Neural progenitor cell (in vitro differentiated cells): ENCODE measurements around the gene VPS8. TPM values are rescaled to one million over a fixed set of nuclear protein-coding genes. Genes with fewer than 3 reads are reported as not detected.

Experiments
- DNase-seq: peaks from one replicate; pipeline ENCODE4 v3.0.0-alpha.2; 2016; ENCODE audit warnings: low spot score
- H2AFZ ChIP-seq: fragments of 200-600 bp; sonication (generic); replicated peaks from 2 replicates; pipeline ENCODE4 v1.6.1; 2016; ENCODE audit warnings: antibody characterized with exemption
- H3F3A ChIP-seq: fragments of 200-600 bp; sonication (generic); 2 replicates; pipeline ENCODE4 v1.6.1; 2016; ENCODE audit warnings: antibody characterized with exemption, low read depth
- H3K27ac ChIP-seq: fragments of 200-600 bp; sonication (generic); 2 replicates; pipeline ENCODE4 v1.5.1; 2016; ENCODE audit warnings: mild to moderate bottlenecking
- H3K27me3 ChIP-seq: fragments of 200-600 bp; sonication (generic); 2 replicates; pipeline ENCODE4 v1.6.1; 2016; ENCODE audit warnings: mild to moderate bottlenecking, moderate library complexity
- H3K36me3 ChIP-seq: fragments of 200-600 bp; sonication (generic); 2 replicates; pipeline ENCODE4 v1.5.1; 2016
- H3K4me1 ChIP-seq: fragments of 200-600 bp; sonication (generic); 2 replicates; pipeline ENCODE4 v1.6.1; 2016; ENCODE audit warnings: mixed run types
- H3K4me2 ChIP-seq: fragments of 200-600 bp; sonication (generic); 2 replicates; pipeline ENCODE4 v1.6.1; 2016
- H3K4me3 ChIP-seq: fragments of 200-600 bp; sonication (generic); 2 replicates; pipeline ENCODE4 v1.5.1; 2016
- H3K79me2 ChIP-seq: fragments of 200-600 bp; sonication (generic); 2 replicates; pipeline ENCODE4 v1.6.1; 2016; ENCODE audit warnings: low read depth
- H3K9ac ChIP-seq: fragments of 200-600 bp; sonication (generic); 2 replicates; pipeline ENCODE4 v1.6.1; 2016
- H3K9me3 ChIP-seq: fragments of 200-600 bp; sonication (generic); 2 replicates; pipeline ENCODE4 v1.5.1; 2016; ENCODE audit warnings: low read depth
- H4K20me1 ChIP-seq: fragments of 200-600 bp; sonication (generic); 2 replicates; pipeline ENCODE4 v1.6.1; 2016; ENCODE audit warnings: low read depth
- H3K27ac Mint-ChIP-seq: 3 replicates; pipeline ENCODE4 v1.8.0; 2021; ENCODE audit warnings: mixed read lengths
- H3K27me3 Mint-ChIP-seq: 2 replicates; pipeline ENCODE4 v1.8.0; 2022; ENCODE audit warnings: low read depth, mild to moderate bottlenecking, inconsistent platforms, moderate library complexity, mixed read lengths; ENCODE audit not compliant: insufficient read depth
- H3K36me3 Mint-ChIP-seq: 3 replicates; pipeline ENCODE4 v1.8.0; 2021; ENCODE audit warnings: mixed read lengths
- H3K4me1 Mint-ChIP-seq: 3 replicates; pipeline ENCODE4 v1.8.0; 2021; ENCODE audit warnings: mixed read lengths
- H3K4me3 Mint-ChIP-seq: 3 replicates; pipeline ENCODE4 v1.8.0; 2021; ENCODE audit warnings: mild to moderate bottlenecking, moderate library complexity, mixed read lengths
- H3K9me3 Mint-ChIP-seq: 3 replicates; pipeline ENCODE4 v1.8.0; 2020; ENCODE audit warnings: mixed read lengths
- CTCF ChIP-seq: fragments of 200-600 bp; sonication (generic); IDR thresholded peaks from 2 replicates; pipeline ENCODE4 v1.5.1; 2017; ENCODE audit warnings: antibody characterized with exemption, mild to moderate bottlenecking
- EZH2 ChIP-seq: fragments of 200-600 bp; sonication (generic); IDR thresholded peaks from 2 replicates; pipeline ENCODE4 v1.6.1; 2017; ENCODE audit warnings: antibody characterized with exemption, mild to moderate bottlenecking, moderate library complexity
- EZH2phosphoT487 ChIP-seq: fragments of 200-600 bp; sonication (generic); IDR thresholded peaks from 2 replicates; pipeline ENCODE4 v1.6.1; 2017; ENCODE audit warnings: antibody characterized with exemption
- total RNA-seq: library from RNA; depleted of rRNA; stranded (reverse); fragments of >200 nt; gene quantifications from 2 replicates; pipeline ENCODE4 v1.2.3, GENCODE V29; 2015; ENCODE audit warnings: low replicate concordance

VPS8 gene
- total RNA-seq, 1 donor from 2014 or later, result 93.1 TPM

- Histone ChIP-seq H3F3A (no peaks in the 10 kb centered on the region), H3K4me3 (no peak overlapping the region), H2AFZ (no peak overlapping the region), H3K36me3 (no peaks in the 10 kb centered on the region), H4K20me1 (no peaks in the 10 kb centered on the region), H3K4me2 (no peak overlapping the region), H3K4me1 (no peaks in the 10 kb centered on the region), H3K9ac (no peak overlapping the region), H3K27me3 (no peaks in the 10 kb centered on the region), H3K9me3 (no peaks in the 10 kb centered on the region), H3K79me2 (no peaks in the 10 kb centered on the region), H3K27ac (no peak overlapping the region)
- no peaks in the 10 kb centered on the region for H3K9me3 Mint-ChIP-seq
- H3K4me3 Mint-ChIP-seq, result no peak overlapping the region
- H3K27me3 Mint-ChIP-seq, result peaks cover 3% of the 10 kb centered on the region
- H3K27ac Mint-ChIP-seq, result no peak overlapping the region
- TF ChIP-seq CTCF, result no peak
- TF ChIP-seq EZH2phosphoT487, result no peak
- no peak for TF ChIP-seq EZH2
- no peak for DNase-seq
- H3K4me1 Mint-ChIP-seq, result peaks cover 19% of the 10 kb centered on the region
- no peaks in the 10 kb centered on the region for H3K36me3 Mint-ChIP-seq
Measured at GRCh38 chr3:184788751-184789150, 23.2 kb upstream of the VPS8 start.

GRCh38 chr3:184789314-184789998, 22.5 kb upstream of the VPS8 start:
- H3K27ac ChIP-seq, result no peak overlapping the region
- no peaks in the 10 kb centered on the region for H3K4me1 ChIP-seq
- H4K20me1 ChIP-seq, result no peaks in the 10 kb centered on the region
- no peaks in the 10 kb centered on the region for H3F3A ChIP-seq
- Mint-ChIP-seq H3K27me3 (peaks cover 3% of the 10 kb centered on the region), H3K27ac (no peak overlapping the region), H3K36me3 (no peaks in the 10 kb centered on the region), H3K4me1 (peaks cover 19% of the 10 kb centered on the region), H3K4me3 (no peak overlapping the region), H3K9me3 (no peaks in the 10 kb centered on the region)
- TF ChIP-seq EZH2 (no peak), CTCF (no peak), EZH2phosphoT487 (no peak)
- H3K79me2 ChIP-seq, result no peaks in the 10 kb centered on the region
- H2AFZ ChIP-seq, result peak overlapping the region; percentile 17
- H3K4me2 ChIP-seq, result no peak overlapping the region
- H3K4me3 ChIP-seq, result no peak overlapping the region
- DNase-seq, result no peak
- H3K9me3 ChIP-seq, result no peaks in the 10 kb centered on the region
- no peaks in the 10 kb centered on the region for H3K27me3 ChIP-seq
- H3K36me3 ChIP-seq, result no peaks in the 10 kb centered on the region
- no peak overlapping the region for H3K9ac ChIP-seq

GRCh38 chr3:184791171-184791570, 20.8 kb upstream of the VPS8 start:
- Mint-ChIP-seq H3K27ac (no peak overlapping the region), H3K9me3 (no peaks in the 10 kb centered on the region), H3K4me1 (peaks cover 15% of the 10 kb centered on the region), H3K27me3 (peaks cover 1% of the 10 kb centered on the region), H3K4me3 (no peak overlapping the region), H3K36me3 (no peaks in the 10 kb centered on the region)
- no peak for TF ChIP-seq EZH2
- TF ChIP-seq CTCF, result no peak
- no peak for TF ChIP-seq EZH2phosphoT487
- DNase-seq, result no peak
- H3K9me3 ChIP-seq, result no peaks in the 10 kb centered on the region
- H3K9ac ChIP-seq, result no peak overlapping the region
- H4K20me1 ChIP-seq, result no peaks in the 10 kb centered on the region
- H3K27ac ChIP-seq, result no peak overlapping the region
- H3K4me3 ChIP-seq, result no peak overlapping the region
- H3K36me3 ChIP-seq, result no peaks in the 10 kb centered on the region
- peaks cover under 1% of the 10 kb centered on the region for H3F3A ChIP-seq
- H3K4me2 ChIP-seq, result no peak overlapping the region
- peaks cover 8% of the 10 kb centered on the region for H3K4me1 ChIP-seq
- no peak overlapping the region for H2AFZ ChIP-seq
- H3K27me3 ChIP-seq, result no peaks in the 10 kb centered on the region
- H3K79me2 ChIP-seq, result no peaks in the 10 kb centered on the region
